Prostate gland (tissue), 2 donors: ENCODE data around the gene NOSIP. TPM values are rescaled to one million over a fixed set of nuclear protein-coding genes. Genes with fewer than 3 reads are reported as not detected.

Experiments
- DNase-seq: peaks from one replicate; pipeline ENCODE4 v3.0.0-alpha.2; 2019; ENCODE audit warnings: low spot score
- H3K27ac ChIP-seq, 2 donors: fragments of 200-600 bp; sonication (generic); 2 replicates each; pipeline ENCODE4 v1.5.1; 2017 to 2019
- H3K27me3 ChIP-seq: fragments of 200-600 bp; sonication (generic); replicated peaks from 2 replicates; pipeline ENCODE4 v1.5.1; 2019; ENCODE audit not compliant: insufficient read depth
- H3K36me3 ChIP-seq, 2 donors: fragments of 200-600 bp; sonication (generic); 1 replicate in 1 of 2; 2 replicates in 1 of 2; pipeline versions ENCODE4 v1.5.1 to v1.8.1; 2017 to 2019
- H3K4me1 ChIP-seq: fragments of 200-600 bp; sonication (generic); replicated peaks from 2 replicates; pipeline ENCODE4 v1.5.1; 2019
- H3K4me3 ChIP-seq, 2 donors: fragments of 200-600 bp; sonication (generic); 2 replicates each; pipeline ENCODE4 v1.5.1; 2017 to 2019
- H3K9me3 ChIP-seq: fragments of 200-600 bp; sonication (generic); 2 replicates; pipeline ENCODE4 v1.5.1; 2017
- POLR2A ChIP-seq: fragments of 450-650 bp; IDR thresholded peaks from one replicate; pipeline ENCODE4 v1.6.1; 2016; ENCODE audit warnings: antibody characterized with exemption, mild to moderate bottlenecking
- POLR2AphosphoS5 ChIP-seq: sonication (generic); formaldehyde crosslinking; IDR thresholded peaks from one replicate; pipeline ENCODE4 v1.6.1; 2017; ENCODE audit warnings: antibody characterized with exemption
- WGBS: methylation state at CpG from one replicate; pipeline ENCODE4 v1.1.5; 2018; 5-methylcytosine and 5-hydroxymethylcytosine counted together
- intact Hi-C: fragments of 100-400 bp; cut with DNase I; formaldehyde crosslinking; loops from one replicate; pipeline ENCODE4 v1.14.2; 2022
- total RNA-seq, 2 donors: library from RNA; depleted of rRNA; stranded (reverse); fragments of >200 nt; gene quantifications; one replicate each; pipeline ENCODE4 v1.1.0, GENCODE V29; 2016
- TF ChIP-seq, protein P1 (sequence below), 4 experiments: fragments of 200-600 bp in 2 of 4; fragments of 450-650 bp in 2 of 4; sonication (generic) in 2 of 4; IDR thresholded peaks; 1 replicate in 3 of 4; 2 replicates in 1 of 4; pipeline ENCODE4 v1.5.1; 2016 to 2019; ENCODE audit warnings: antibody characterized with exemption in 4 of 4, mild to moderate bottlenecking in 2 of 4, moderate library complexity in 2 of 4

Gene NOSIP
- total RNA-seq, 2 donors from 2014 or later = 62.9 to 91.7 TPM

DNA sequence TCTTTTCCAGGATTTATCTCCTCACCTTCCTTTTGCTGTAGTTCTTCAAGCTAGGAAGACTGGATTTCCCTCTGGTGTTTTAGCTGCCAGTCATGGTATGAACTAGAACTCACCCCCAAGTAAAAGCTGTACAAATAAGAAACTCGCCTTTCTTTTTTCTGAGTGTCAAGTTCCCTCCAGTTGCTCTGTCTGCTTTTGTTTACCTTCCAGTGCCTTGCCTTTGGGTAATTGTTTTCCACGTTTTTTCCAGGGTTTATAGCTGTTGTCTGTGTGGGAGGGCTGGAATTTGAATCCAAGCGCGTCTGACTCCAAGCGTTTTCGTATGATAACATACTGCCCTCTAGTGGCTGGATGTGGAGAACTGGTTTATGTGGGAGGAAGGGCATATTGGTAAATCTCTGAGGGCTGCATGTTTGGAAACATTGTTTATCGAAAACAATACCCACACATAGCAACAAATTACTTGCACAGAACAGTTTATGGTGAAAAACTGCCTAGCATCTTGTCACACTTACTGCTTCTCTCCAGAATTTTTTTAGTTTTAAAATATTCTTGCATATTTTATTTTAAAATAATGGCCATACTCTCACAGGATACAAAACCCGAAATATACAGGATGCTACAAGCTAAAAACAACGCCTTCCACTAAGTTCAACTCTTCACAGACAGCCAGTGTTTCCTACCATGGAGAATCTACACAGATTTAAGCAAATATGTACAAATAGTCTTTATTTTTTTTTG, 33.4 kb downstream of the NOSIP start:
- TF ChIP-seq POLR2A (no peak), POLR2AphosphoS5 (peak; percentile 87)
- TF ChIP-seq, protein P1, sequence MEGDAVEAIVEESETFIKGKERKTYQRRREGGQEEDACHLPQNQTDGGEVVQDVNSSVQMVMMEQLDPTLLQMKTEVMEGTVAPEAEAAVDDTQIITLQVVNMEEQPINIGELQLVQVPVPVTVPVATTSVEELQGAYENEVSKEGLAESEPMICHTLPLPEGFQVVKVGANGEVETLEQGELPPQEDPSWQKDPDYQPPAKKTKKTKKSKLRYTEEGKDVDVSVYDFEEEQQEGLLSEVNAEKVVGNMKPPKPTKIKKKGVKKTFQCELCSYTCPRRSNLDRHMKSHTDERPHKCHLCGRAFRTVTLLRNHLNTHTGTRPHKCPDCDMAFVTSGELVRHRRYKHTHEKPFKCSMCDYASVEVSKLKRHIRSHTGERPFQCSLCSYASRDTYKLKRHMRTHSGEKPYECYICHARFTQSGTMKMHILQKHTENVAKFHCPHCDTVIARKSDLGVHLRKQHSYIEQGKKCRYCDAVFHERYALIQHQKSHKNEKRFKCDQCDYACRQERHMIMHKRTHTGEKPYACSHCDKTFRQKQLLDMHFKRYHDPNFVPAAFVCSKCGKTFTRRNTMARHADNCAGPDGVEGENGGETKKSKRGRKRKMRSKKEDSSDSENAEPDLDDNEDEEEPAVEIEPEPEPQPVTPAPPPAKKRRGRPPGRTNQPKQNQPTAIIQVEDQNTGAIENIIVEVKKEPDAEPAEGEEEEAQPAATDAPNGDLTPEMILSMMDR (IDR thresholded peaks at IDR 0.05) = peak; percentile 65 to 93 (median 91)
- DNase-seq = peak; percentile 86
- H3K36me3 ChIP-seq = no peaks in the 10 kb centered on the region
- no peak overlapping the region for H3K27ac ChIP-seq
- no peak overlapping the region for H3K4me3 ChIP-seq
- H3K27me3 ChIP-seq = no peaks in the 10 kb centered on the region
- H3K4me1 ChIP-seq = no peaks in the 10 kb centered on the region
- 12% methylated on average over 9 of the region's 9 CpGs for WGBS
- intact Hi-C loops = loop anchor here (1.0 to 2.0 kb wide), 2 partner anchors 41 to 44 kb away; no protein-coding TSS in a partner anchor
- H3K9me3 ChIP-seq = no peaks in the 10 kb centered on the region

DNA sequence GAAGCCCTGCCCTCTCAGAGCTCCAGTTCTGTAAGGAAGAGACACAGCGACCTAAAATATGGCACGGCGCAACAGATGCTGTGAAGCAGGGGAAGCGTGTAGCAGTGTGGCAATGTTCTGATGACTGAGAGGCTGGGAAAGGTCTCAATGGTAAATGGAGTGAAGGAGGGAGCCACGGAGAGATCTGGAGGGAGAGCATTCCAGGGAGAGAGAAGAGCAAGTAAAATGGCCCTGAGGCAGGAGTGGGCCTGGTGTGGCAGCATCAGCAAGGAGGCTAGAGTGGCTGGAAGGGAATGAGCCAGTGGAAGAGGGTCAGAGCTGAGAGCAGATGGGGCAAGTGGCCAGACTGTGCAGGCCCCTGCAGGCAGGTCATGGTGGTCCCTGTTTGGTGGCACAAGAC, 36.2 kb downstream of the NOSIP start:
- TF ChIP-seq POLR2AphosphoS5 (no peak), POLR2A (no peak)
- TF ChIP-seq, protein P1 (IDR thresholded peaks at IDR 0.05) = no peak
- no peaks in the 10 kb centered on the region for H3K36me3 ChIP-seq
- no peak overlapping the region for H3K4me3 ChIP-seq
- no peak for DNase-seq
- H3K27ac ChIP-seq = no peak overlapping the region
- intact Hi-C loops = no loop called here
- H3K4me1 ChIP-seq = no peaks in the 10 kb centered on the region
- H3K9me3 ChIP-seq = no peaks in the 10 kb centered on the region
- no peaks in the 10 kb centered on the region for H3K27me3 ChIP-seq
- WGBS = 77% methylated on average over 5 of the region's 5 CpGs

DNA sequence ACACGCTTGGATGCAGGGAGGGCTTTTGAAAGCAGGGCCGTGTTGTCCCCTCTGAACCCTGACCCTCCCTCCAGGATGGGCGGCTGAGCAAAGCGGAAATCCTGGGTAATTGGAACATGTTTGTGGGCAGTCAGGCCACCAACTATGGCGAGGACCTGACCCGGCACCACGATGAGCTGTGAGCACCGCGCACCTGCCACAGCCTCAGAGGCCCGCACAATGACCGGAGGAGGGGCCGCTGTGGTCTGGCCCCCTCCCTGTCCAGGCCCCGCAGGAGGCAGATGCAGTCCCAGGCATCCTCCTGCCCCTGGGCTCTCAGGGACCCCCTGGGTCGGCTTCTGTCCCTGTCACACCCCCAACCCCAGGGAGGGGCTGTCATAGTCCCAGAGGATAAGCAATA, 37.3 kb downstream of the NOSIP start:
- Histone ChIP-seq H3K36me3 (no peaks in the 10 kb centered on the region), H3K4me3 (no peak overlapping the region), H3K27ac (no peak overlapping the region), H3K4me1 (no peaks in the 10 kb centered on the region), H3K9me3 (no peaks in the 10 kb centered on the region), H3K27me3 (no peaks in the 10 kb centered on the region)
- 85% methylated on average over 14 of the region's 14 CpGs for WGBS
- no peak for TF ChIP-seq POLR2A
- TF ChIP-seq, protein P1 (IDR thresholded peaks at IDR 0.05) = no peak
- no peak for DNase-seq
- intact Hi-C loops = no loop called here

DNA sequence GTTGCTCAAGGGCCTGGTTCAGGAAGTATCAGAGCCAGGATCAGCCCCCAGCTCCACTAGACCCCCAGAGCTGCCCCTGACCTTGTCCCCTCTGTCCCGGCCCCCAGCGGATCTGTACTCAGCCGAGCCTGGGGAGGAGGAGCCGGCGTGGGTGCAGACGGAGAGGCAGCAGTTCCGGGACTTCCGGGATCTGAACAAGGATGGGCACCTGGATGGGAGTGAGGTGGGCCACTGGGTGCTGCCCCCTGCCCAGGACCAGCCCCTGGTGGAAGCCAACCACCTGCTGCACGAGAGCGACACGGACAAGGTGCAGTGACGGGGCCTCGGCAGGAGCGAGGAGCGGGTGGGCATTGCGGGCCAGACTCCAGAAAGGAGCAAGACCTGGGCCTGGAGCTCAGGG, 37.9 kb downstream of the NOSIP start:
- Histone ChIP-seq H3K27ac (no peak overlapping the region), H3K9me3 (no peaks in the 10 kb centered on the region), H3K36me3 (no peaks in the 10 kb centered on the region), H3K4me3 (no peak overlapping the region), H3K27me3 (no peaks in the 10 kb centered on the region), H3K4me1 (no peaks in the 10 kb centered on the region)
- intact Hi-C loops = no loop called here
- WGBS = 91% methylated on average over 16 of the region's 16 CpGs
- no peak for DNase-seq
- TF ChIP-seq, protein P1 (IDR thresholded peaks at IDR 0.05) = no peak
- TF ChIP-seq POLR2AphosphoS5 = no peak
- TF ChIP-seq POLR2A = no peak

DNA sequence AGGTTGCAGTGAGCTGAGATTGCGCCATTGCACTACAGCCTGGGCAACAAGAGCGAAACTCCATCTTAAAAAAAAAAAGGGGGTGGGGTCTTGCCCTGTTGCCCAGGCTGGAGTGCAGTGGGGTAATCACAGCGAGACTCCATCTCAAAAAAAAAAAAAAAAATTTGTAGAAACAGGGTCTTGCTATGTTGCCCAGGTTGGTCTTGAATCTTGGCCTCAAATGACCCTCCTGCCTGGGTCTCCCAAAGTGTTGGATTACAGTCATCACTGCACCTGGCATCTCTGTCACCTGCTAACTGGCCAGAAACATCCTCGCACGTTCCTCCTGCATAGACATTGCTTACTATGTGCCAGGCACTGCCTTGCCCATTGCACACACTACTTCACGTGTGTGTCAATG, 38.4 kb downstream of the NOSIP start:
- TF ChIP-seq, protein P1 (IDR thresholded peaks at IDR 0.05) = no peak
- no peak for TF ChIP-seq POLR2A
- no peak for TF ChIP-seq POLR2AphosphoS5
- H3K4me3 ChIP-seq = no peak overlapping the region
- 92% methylated on average over 6 of the region's 6 CpGs for WGBS
- intact Hi-C loops = no loop called here
- no peaks in the 10 kb centered on the region for H3K9me3 ChIP-seq
- no peaks in the 10 kb centered on the region for H3K27me3 ChIP-seq
- DNase-seq = no peak
- no peaks in the 10 kb centered on the region for H3K4me1 ChIP-seq
- no peak overlapping the region for H3K27ac ChIP-seq
- no peaks in the 10 kb centered on the region for H3K36me3 ChIP-seq
